OCI-LY1 (cell line): ENCODE results near the gene PXN.

ENCODE experiments used
- EZH2 ChIP-seq: fragments of 200-600 bp; sonication (generic), shearing (Covaris generic); IDR thresholded peaks from 2 replicates; pipeline ENCODE4 v1.8.0; 2017; ENCODE audit warnings: borderline replicate concordance, mixed run types, mild to moderate bottlenecking, antibody characterized with exemption, low read length, moderate library complexity, mixed read lengths
- TF ChIP-seq, protein P1 (sequence below): fragments of 200-600 bp; sonication (generic), shearing (Covaris generic); IDR thresholded peaks from 2 replicates; pipeline ENCODE4 v1.5.1; 2017; ENCODE audit warnings: mild to moderate bottlenecking, antibody characterized with exemption, low read length, moderate library complexity, mixed read lengths

- TF ChIP-seq EZH2, result no peak
- TF ChIP-seq, protein P1, sequence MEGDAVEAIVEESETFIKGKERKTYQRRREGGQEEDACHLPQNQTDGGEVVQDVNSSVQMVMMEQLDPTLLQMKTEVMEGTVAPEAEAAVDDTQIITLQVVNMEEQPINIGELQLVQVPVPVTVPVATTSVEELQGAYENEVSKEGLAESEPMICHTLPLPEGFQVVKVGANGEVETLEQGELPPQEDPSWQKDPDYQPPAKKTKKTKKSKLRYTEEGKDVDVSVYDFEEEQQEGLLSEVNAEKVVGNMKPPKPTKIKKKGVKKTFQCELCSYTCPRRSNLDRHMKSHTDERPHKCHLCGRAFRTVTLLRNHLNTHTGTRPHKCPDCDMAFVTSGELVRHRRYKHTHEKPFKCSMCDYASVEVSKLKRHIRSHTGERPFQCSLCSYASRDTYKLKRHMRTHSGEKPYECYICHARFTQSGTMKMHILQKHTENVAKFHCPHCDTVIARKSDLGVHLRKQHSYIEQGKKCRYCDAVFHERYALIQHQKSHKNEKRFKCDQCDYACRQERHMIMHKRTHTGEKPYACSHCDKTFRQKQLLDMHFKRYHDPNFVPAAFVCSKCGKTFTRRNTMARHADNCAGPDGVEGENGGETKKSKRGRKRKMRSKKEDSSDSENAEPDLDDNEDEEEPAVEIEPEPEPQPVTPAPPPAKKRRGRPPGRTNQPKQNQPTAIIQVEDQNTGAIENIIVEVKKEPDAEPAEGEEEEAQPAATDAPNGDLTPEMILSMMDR, result no peak
Observed at GRCh38 chr12:120262852-120263747, 2.4 kb downstream of the PXN start.
